Pulmonary artery endothelial cell (primary cell): Measurements from ENCODE around the gene GLS. TPM values are rescaled to one million over a fixed set of nuclear protein-coding genes. Genes with fewer than 3 reads are reported as not detected.
"Not testable (repeated sequence)": the region's sequence is repeated elsewhere in the genome, so short reads cannot be mapped to it uniquely, and the experiment has no call there.

Source experiments
- DNase-seq: peaks from one replicate; pipeline ENCODE4 v3.0.0-alpha.2; 2011; ENCODE audit warnings: low read depth, low spot score
- total RNA-seq: library from RNA; depleted of rRNA; stranded (reverse); fragments of >200 nt; gene quantifications from 2 replicates; pipeline ENCODE4 v1.2.3, GENCODE V29; 2014

Gene GLS
- total RNA-seq, 1 donor from 2014 or later = 137 TPM

GRCh38 chr2:190855245-190855644 is 25.4 kb upstream of the GLS start:
- no peak for DNase-seq

- no peak for DNase-seq
Observed at GRCh38 chr2:190856985-190857384, 23.6 kb upstream of the GLS start.

GRCh38 chr2:190858817-190859216 is 21.8 kb upstream of the GLS start:
- DNase-seq = no peak

GRCh38 chr2:190859347-190860297 is 21.0 kb upstream of the GLS start:
- no peak for DNase-seq

- DNase-seq = no peak
Observed at GRCh38 chr2:190860985-190861680, 19.5 kb upstream of the GLS start.

- not testable (repeated sequence) for DNase-seq
Observed at GRCh38 chr2:190862128-190862527, 18.5 kb upstream of the GLS start.

GRCh38 chr2:190862571-190862991 is 18.0 kb upstream of the GLS start:
- no peak for DNase-seq

- no peak for DNase-seq
Observed at GRCh38 chr2:190863946-190864345, 16.7 kb upstream of the GLS start.

- no peak for DNase-seq
Observed at GRCh38 chr2:190864375-190864774, 16.2 kb upstream of the GLS start.

GRCh38 chr2:190867212-190867611 is 13.4 kb upstream of the GLS start:
- DNase-seq = no peak

- no peak for DNase-seq
Observed at GRCh38 chr2:190867832-190868231, 12.8 kb upstream of the GLS start.

GRCh38 chr2:190869721-190870120 is 10.9 kb upstream of the GLS start:
- DNase-seq = no peak

GRCh38 chr2:190873451-190873850 is 7.2 kb upstream of the GLS start:
- DNase-seq = not testable (repeated sequence)

GRCh38 chr2:190875891-190876290 is 4.7 kb upstream of the GLS start:
- DNase-seq = no peak

- no peak for DNase-seq
Observed at GRCh38 chr2:190876631-190877030, 4.0 kb upstream of the GLS start.

- DNase-seq = no peak
Observed at GRCh38 chr2:190877436-190877835, 3.2 kb upstream of the GLS start.

GRCh38 chr2:190879474-190880377 is 895 bp upstream of the GLS start:
- no peak for DNase-seq

GRCh38 chr2:190881084-190881597 is 520 bp downstream of the GLS start:
- DNase-seq = no peak

GRCh38 chr2:190881598-190882410 is 1.2 kb downstream of the GLS start:
- no peak for DNase-seq

GRCh38 chr2:190882411-190882766 is 1.8 kb downstream of the GLS start:
- no peak for DNase-seq
